Endodermal cell (in vitro differentiated cells): ENCODE measurements around the gene SPARC. TPM values are rescaled to one million over a fixed set of nuclear protein-coding genes. Genes with fewer than 3 reads are reported as not detected.

ENCODE experiments used
- DNase-seq: peaks from one replicate; pipeline ENCODE4 v3.0.0-alpha.2; 2017
- H3K27ac ChIP-seq: 2 replicates; pipeline ENCODE4 v1.5.1; 2013; ENCODE audit warnings: mild to moderate bottlenecking, low read depth, low read length, moderate library complexity
- H3K27me3 ChIP-seq: 2 replicates; pipeline ENCODE4 v1.6.1; 2013; ENCODE audit warnings: mild to moderate bottlenecking, low read length, moderate library complexity; ENCODE audit not compliant: insufficient read depth, control insufficient read depth, poor library complexity, severe bottlenecking
- H3K36me3 ChIP-seq: 2 replicates; pipeline ENCODE4 v1.7.0; 2013; ENCODE audit warnings: mild to moderate bottlenecking, low read length, moderate library complexity; ENCODE audit not compliant: control insufficient read depth, insufficient read depth
- H3K4me1 ChIP-seq: one replicate; pipeline ENCODE4 v1.7.0; 2013; ENCODE audit warnings: low read length; ENCODE audit not compliant: control insufficient read depth, insufficient read depth
- H3K4me3 ChIP-seq: 2 replicates; pipeline ENCODE4 v1.5.1; 2013; ENCODE audit warnings: mild to moderate bottlenecking, low read length, moderate library complexity
- H3K9ac ChIP-seq: 2 replicates; pipeline ENCODE4 v1.6.1; 2013; ENCODE audit warnings: mild to moderate bottlenecking, low read length, moderate library complexity; ENCODE audit not compliant: poor library complexity, severe bottlenecking; ENCODE audit errors: extremely low read depth
- H3K9me3 ChIP-seq: 2 replicates; pipeline ENCODE4 v1.6.1; 2013; ENCODE audit warnings: mild to moderate bottlenecking, low read length, moderate library complexity; ENCODE audit not compliant: control insufficient read depth
- H3K27ac Mint-ChIP-seq: 2 replicates; pipeline ENCODE4 v1.8.0; 2020; ENCODE audit warnings: mixed read lengths
- H3K27me3 Mint-ChIP-seq: 2 replicates; pipeline ENCODE4 v1.8.0; 2021; ENCODE audit warnings: mild to moderate bottlenecking, mixed read lengths; ENCODE audit not compliant: insufficient read depth
- H3K36me3 Mint-ChIP-seq: 2 replicates; pipeline ENCODE4 v1.8.0; 2020; ENCODE audit warnings: low read depth, mixed read lengths
- H3K4me1 Mint-ChIP-seq: 2 replicates; pipeline ENCODE4 v1.8.0; 2020; ENCODE audit warnings: mixed read lengths
- H3K4me3 Mint-ChIP-seq: 2 replicates; pipeline ENCODE4 v1.8.0; 2020; ENCODE audit warnings: mild to moderate bottlenecking, moderate library complexity, mixed read lengths
- H3K9me3 Mint-ChIP-seq: 2 replicates; pipeline ENCODE4 v1.8.0; 2020; ENCODE audit warnings: mild to moderate bottlenecking, mixed read lengths
- WGBS, 2 experiments: methylation state at CpG; one replicate each; pipeline versions ENCODE4 v1.1.5 to v1.1.7; 2013; ENCODE audit warnings: missing lambda C conversion rate in 2 of 2, mixed read lengths in 1 of 2; ENCODE audit not compliant: insufficient coverage in 1 of 2, insufficient read length in 1 of 2; 5-methylcytosine and 5-hydroxymethylcytosine counted together
- total RNA-seq, 2 donors: library from RNA; stranded (reverse); fragmentation: NEBNext Ultra II Directional in 1 of 2; extraction: Animal tissue kit (Norgen Biotek cat#: 25700) in 1 of 2; gene quantifications; 2 replicates in 1 of 2; 3 replicates in 1 of 2; pipeline ENCODE4 v1.2.1, GENCODE V29; 2021
- TF ChIP-seq, protein P1 (sequence below): fragments of 200-600 bp; sonication (generic); conservative IDR thresholded peaks from 2 replicates; pipeline ENCODE4 v1.5.0; 2021; ENCODE audit warnings: antibody characterized with exemption, mild to moderate bottlenecking

SPARC gene
- total RNA-seq, 2 donors from 2014 or later: 523 to 643 TPM

GRCh38 chr5:151632524-151632923 lies 54.2 kb downstream of the SPARC start:
- Mint-ChIP-seq H3K27ac (no peak overlapping the region), H3K4me1 (no peaks in the 10 kb centered on the region), H3K9me3 (no peaks in the 10 kb centered on the region), H3K27me3 (peaks cover 20% of the 10 kb centered on the region), H3K36me3 (no peaks in the 10 kb centered on the region), H3K4me3 (no peak overlapping the region)
- Histone ChIP-seq H3K9me3 (no peaks in the 10 kb centered on the region), H3K27me3 (no peaks in the 10 kb centered on the region), H3K27ac (no peak overlapping the region), H3K9ac (no peak overlapping the region), H3K4me3 (no peak overlapping the region), H3K4me1 (no peaks in the 10 kb centered on the region), H3K36me3 (no peaks in the 10 kb centered on the region)
- TF ChIP-seq, protein P1, sequence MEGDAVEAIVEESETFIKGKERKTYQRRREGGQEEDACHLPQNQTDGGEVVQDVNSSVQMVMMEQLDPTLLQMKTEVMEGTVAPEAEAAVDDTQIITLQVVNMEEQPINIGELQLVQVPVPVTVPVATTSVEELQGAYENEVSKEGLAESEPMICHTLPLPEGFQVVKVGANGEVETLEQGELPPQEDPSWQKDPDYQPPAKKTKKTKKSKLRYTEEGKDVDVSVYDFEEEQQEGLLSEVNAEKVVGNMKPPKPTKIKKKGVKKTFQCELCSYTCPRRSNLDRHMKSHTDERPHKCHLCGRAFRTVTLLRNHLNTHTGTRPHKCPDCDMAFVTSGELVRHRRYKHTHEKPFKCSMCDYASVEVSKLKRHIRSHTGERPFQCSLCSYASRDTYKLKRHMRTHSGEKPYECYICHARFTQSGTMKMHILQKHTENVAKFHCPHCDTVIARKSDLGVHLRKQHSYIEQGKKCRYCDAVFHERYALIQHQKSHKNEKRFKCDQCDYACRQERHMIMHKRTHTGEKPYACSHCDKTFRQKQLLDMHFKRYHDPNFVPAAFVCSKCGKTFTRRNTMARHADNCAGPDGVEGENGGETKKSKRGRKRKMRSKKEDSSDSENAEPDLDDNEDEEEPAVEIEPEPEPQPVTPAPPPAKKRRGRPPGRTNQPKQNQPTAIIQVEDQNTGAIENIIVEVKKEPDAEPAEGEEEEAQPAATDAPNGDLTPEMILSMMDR: no peak
- no peak for DNase-seq
- WGBS, 2 experiments: 90 to 91% methylated on average over 9 to 15 of the region's 15 CpGs

DNA sequence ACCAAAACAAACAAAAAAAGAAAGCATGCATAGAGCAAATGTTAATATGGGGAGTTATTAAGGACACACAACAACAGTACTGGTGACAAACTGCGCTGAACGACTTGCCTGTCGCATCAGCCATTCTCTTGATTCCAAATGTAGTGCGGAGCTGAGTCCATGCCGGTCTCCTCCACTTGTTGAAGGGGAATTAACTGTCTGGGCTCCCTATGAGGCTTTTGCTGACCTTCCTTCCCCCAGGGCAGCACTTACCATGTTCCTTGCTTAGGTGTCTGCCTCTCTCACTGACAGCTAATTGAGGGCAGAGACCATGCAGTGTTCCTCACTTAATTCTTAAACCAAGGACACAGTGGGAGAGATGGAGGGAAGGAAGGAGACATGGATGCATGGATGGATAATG lies 54.8 kb downstream of the SPARC start:
- Histone ChIP-seq H3K9ac (no peak overlapping the region), H3K4me1 (no peaks in the 10 kb centered on the region), H3K9me3 (no peaks in the 10 kb centered on the region), H3K27me3 (no peaks in the 10 kb centered on the region), H3K36me3 (no peaks in the 10 kb centered on the region), H3K4me3 (no peak overlapping the region), H3K27ac (no peak overlapping the region)
- 79 to 94% methylated on average over 4 to 5 of the region's 5 CpGs for WGBS, 2 experiments
- H3K4me1 Mint-ChIP-seq: no peaks in the 10 kb centered on the region
- TF ChIP-seq, protein P1: no peak
- DNase-seq: no peak
- no peaks in the 10 kb centered on the region for H3K9me3 Mint-ChIP-seq
- H3K27ac Mint-ChIP-seq: no peak overlapping the region
- no peak overlapping the region for H3K4me3 Mint-ChIP-seq
- H3K36me3 Mint-ChIP-seq: no peaks in the 10 kb centered on the region
- peaks cover 18% of the 10 kb centered on the region for H3K27me3 Mint-ChIP-seq

DNA sequence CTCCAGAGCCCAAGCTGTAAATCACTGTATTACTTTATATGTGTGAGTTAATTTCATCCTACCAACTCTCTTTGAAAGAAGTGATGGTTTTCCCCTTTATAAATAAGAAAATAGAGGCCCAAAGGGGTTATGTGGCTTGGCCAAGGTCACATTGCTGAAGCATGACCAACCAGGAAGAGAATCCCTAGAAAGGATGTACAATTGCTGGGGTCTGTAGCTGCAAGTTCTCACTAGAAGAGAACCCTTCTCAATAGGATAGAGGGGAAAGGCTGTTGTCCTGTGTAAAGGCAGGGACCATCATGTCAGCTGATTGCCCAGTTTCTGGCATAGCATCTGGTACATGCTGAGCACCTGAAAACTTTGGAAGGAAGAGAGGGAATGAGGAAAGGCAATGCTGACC lies 56.6 kb downstream of the SPARC start:
- Mint-ChIP-seq H3K4me3 (no peak overlapping the region), H3K4me1 (no peaks in the 10 kb centered on the region), H3K27me3 (peaks cover 9% of the 10 kb centered on the region), H3K9me3 (no peaks in the 10 kb centered on the region), H3K27ac (no peak overlapping the region), H3K36me3 (no peaks in the 10 kb centered on the region)
- TF ChIP-seq, protein P1: no peak
- H3K27ac ChIP-seq: no peak overlapping the region
- no peak overlapping the region for H3K9ac ChIP-seq
- no peak overlapping the region for H3K4me3 ChIP-seq
- no peaks in the 10 kb centered on the region for H3K36me3 ChIP-seq
- DNase-seq: no peak
- no peaks in the 10 kb centered on the region for H3K9me3 ChIP-seq
- no peaks in the 10 kb centered on the region for H3K27me3 ChIP-seq
- no peaks in the 10 kb centered on the region for H3K4me1 ChIP-seq
